ENCODE measurements around the gene TNFRSF19.

- no peak for TF ChIP-seq EZH2 (IDR thresholded peaks at IDR 0.05)
- TF ChIP-seq POLR2AphosphoS5 (IDR thresholded peaks at IDR 0.05; ENCODE audit: borderline replicate concordance, low read depth, low read length): no peak
- TF ChIP-seq FOXP2 (optimal IDR thresholded peaks at IDR 0.05; ENCODE audit: control extremely low read depth, extremely low read length, insufficient read depth): no peak
Measured at GRCh38 chr13:23571431-23571830, 1.2 kb downstream of the TNFRSF19 start.
